MCF 10A (cell line): ENCODE measurements around the gene GPR18. TPM values are rescaled to one million over a fixed set of nuclear protein-coding genes. Genes with fewer than 3 reads are reported as not detected.

Source experiments
- BruUV-seq: library from RNA; stranded (reverse); fragments of 400-500 nt; replicated peaks from 2 replicates; lab custom pipeline; 2021; lab: Mats Ljungman, UMichigan
- CTCF ChIA-PET: fragments of 300-600 bp; sonication (Branson Sonifier 250); formaldehyde crosslinking; extraction: SDS; loops from one replicate; lab custom pipeline; 2021; ENCODE audit warnings: antibody characterized with exemption, inconsistent platforms; lab: Yijun Ruan, JAX
- POLR2A ChIA-PET: fragments of 300-600, 350-650 bp; sonication (Branson Sonifier 250); formaldehyde crosslinking; extraction: SDS; loops from one replicate; lab custom pipeline; 2020; ENCODE audit warnings: antibody characterized with exemption, inconsistent platforms; lab: Yijun Ruan, JAX
- DNase-seq: peaks from one replicate; pipeline ENCODE4 v3.0.0-alpha.2; 2018; ENCODE audit not compliant: unreplicated experiment
- H3K27ac Mint-ChIP-seq: one replicate; pipeline ENCODE4 v1.8.0; 2022; ENCODE audit warnings: mild to moderate bottlenecking, low read depth, mixed read lengths; ENCODE audit not compliant: unreplicated experiment
- H3K27me3 Mint-ChIP-seq: one replicate; pipeline ENCODE4 v1.8.0; 2022; ENCODE audit warnings: mixed read lengths; ENCODE audit not compliant: insufficient read depth, unreplicated experiment
- H3K36me3 Mint-ChIP-seq: one replicate; pipeline ENCODE4 v1.8.0; 2022; ENCODE audit warnings: mild to moderate bottlenecking, moderate library complexity, mixed read lengths; ENCODE audit not compliant: insufficient read depth, unreplicated experiment
- H3K4me1 Mint-ChIP-seq: one replicate; pipeline ENCODE4 v1.8.0; 2022; ENCODE audit warnings: mixed read lengths; ENCODE audit not compliant: insufficient read depth, unreplicated experiment
- H3K4me3 Mint-ChIP-seq: one replicate; pipeline ENCODE4 v1.8.0; 2022; ENCODE audit warnings: mild to moderate bottlenecking, moderate library complexity, mixed read lengths; ENCODE audit not compliant: unreplicated experiment
- H3K9me3 Mint-ChIP-seq: one replicate; pipeline ENCODE4 v1.8.0; 2022; ENCODE audit warnings: mixed read lengths; ENCODE audit not compliant: unreplicated experiment
- CTCF ChIP-seq: fragments of 200-600 bp; IDR thresholded peaks from one replicate; pipeline ENCODE4 v1.8.0; 2022; ENCODE audit warnings: antibody characterized with exemption, mild to moderate bottlenecking; ENCODE audit not compliant: unreplicated experiment
- intact Hi-C: fragments of 100-400 bp; cut with micrococcal nuclease; formaldehyde crosslinking; loops from 2 replicates; pipeline ENCODE4 v1.14.1; 2022
- total RNA-seq: library from RNA; stranded (reverse); gene quantifications from 2 replicates; pipeline ENCODE4 v1.2.3, GENCODE V29; 2022

Gene GPR18
- total RNA-seq, 1 experiment from 2014 or later = not detected

GRCh38 chr13:99270518-99270917, 12.3 kb upstream of the GPR18 start:
- CTCF ChIA-PET = interaction anchor here (0.6 to 11.1 kb wide), 27 partner anchors 9 to 380 kb away, joined by 3 to 173 read pairs (median 4); partner anchors contain the start of gene UBAC2
- H3K9me3 Mint-ChIP-seq = no peaks in the 10 kb centered on the region
- peaks cover 5% of the 10 kb centered on the region for H3K4me1 Mint-ChIP-seq
- BruUV-seq = no TSS peak
- no peak overlapping the region for H3K4me3 Mint-ChIP-seq
- intact Hi-C loops = no loop called here
- H3K36me3 Mint-ChIP-seq = peaks cover 24% of the 10 kb centered on the region
- no peak overlapping the region for H3K27ac Mint-ChIP-seq
- POLR2A ChIA-PET = interaction anchor here (0.9 to 1.5 kb wide), 4 partner anchors 14 to 68 kb away, joined by 3 to 6 read pairs (median 4); no protein-coding TSS in a partner anchor
- DNase-seq = no peak
- no peak for TF ChIP-seq CTCF
- H3K27me3 Mint-ChIP-seq = no peaks in the 10 kb centered on the region

GRCh38 chr13:99269627-99270241, 11.6 kb upstream of the GPR18 start:
- ChIA-PET CTCF (interaction anchor here (0.6 to 11.1 kb wide), 55 partner anchors 9 to 380 kb away, joined by 3 to 173 read pairs (median 4); partner anchors contain the start of genes GPR18 and UBAC2), POLR2A (interaction anchor here (0.7 to 1.6 kb wide), 9 partner anchors 9 to 167 kb away, joined by 3 to 10 read pairs (median 5); partner anchors contain the start of gene UBAC2)
- Mint-ChIP-seq H3K4me1 (no peaks in the 10 kb centered on the region), H3K4me3 (no peak overlapping the region), H3K36me3 (peaks cover 24% of the 10 kb centered on the region), H3K27ac (no peak overlapping the region), H3K9me3 (no peaks in the 10 kb centered on the region), H3K27me3 (no peaks in the 10 kb centered on the region)
- BruUV-seq = no TSS peak
- intact Hi-C loops = loop anchor here (1.0 to 10.0 kb wide), 4 partner anchors 72 to 375 kb away; no protein-coding TSS in a partner anchor
- peak; percentile 54 for DNase-seq
- TF ChIP-seq CTCF = peak; percentile 43

GRCh38 chr13:99268822-99269221, 10.6 kb upstream of the GPR18 start:
- peaks cover 18% of the 10 kb centered on the region for H3K36me3 Mint-ChIP-seq
- no peak overlapping the region for H3K4me3 Mint-ChIP-seq
- intact Hi-C loops = loop anchor here (1.0 to 10.0 kb wide), 4 partner anchors 72 to 374 kb away; no protein-coding TSS in a partner anchor
- H3K27ac Mint-ChIP-seq = no peak overlapping the region
- BruUV-seq = no TSS peak
- POLR2A ChIA-PET = interaction anchor here (0.9 to 1.6 kb wide), 2 partner anchors 10 to 68 kb away, joined by 6 to 7 read pairs; partner anchors contain the start of gene UBAC2
- DNase-seq = no peak
- no peaks in the 10 kb centered on the region for H3K4me1 Mint-ChIP-seq
- H3K9me3 Mint-ChIP-seq = no peaks in the 10 kb centered on the region
- TF ChIP-seq CTCF = no peak
- CTCF ChIA-PET = interaction anchor here (0.6 to 11.1 kb wide), 33 partner anchors 8 to 379 kb away, joined by 3 to 173 read pairs (median 4); partner anchors contain the start of genes GPR18 and UBAC2
- H3K27me3 Mint-ChIP-seq = no peaks in the 10 kb centered on the region

GRCh38 chr13:99267927-99268326, 9.7 kb upstream of the GPR18 start:
- Mint-ChIP-seq H3K27me3 (no peaks in the 10 kb centered on the region), H3K36me3 (peaks cover 13% of the 10 kb centered on the region), H3K9me3 (no peaks in the 10 kb centered on the region), H3K27ac (no peak overlapping the region), H3K4me1 (no peaks in the 10 kb centered on the region), H3K4me3 (no peak overlapping the region)
- POLR2A ChIA-PET = interaction anchor here (0.8 kb wide), 1 partner anchor 68 kb away, joined by 3 read pairs; the partner anchor contains the start of gene UBAC2
- CTCF ChIA-PET = interaction anchor here (0.5 to 11.1 kb wide), 9 partner anchors 15 to 240 kb away, joined by 3 to 173 read pairs (median 4); no protein-coding TSS in a partner anchor
- TF ChIP-seq CTCF = no peak
- no TSS peak for BruUV-seq
- intact Hi-C loops = loop anchor here (5.0 to 10.0 kb wide), 3 partner anchors 71 to 373 kb away; no protein-coding TSS in a partner anchor
- DNase-seq = no peak
